Neural cell (in vitro differentiated cells): Measurements from ENCODE around the gene SLC5A9. TPM values are rescaled to one million over a fixed set of nuclear protein-coding genes. Genes with fewer than 3 reads are reported as not detected.

ENCODE experiments used
- H2AFZ ChIP-seq: fragments of 200-600, 300-800 bp; sonication (generic), shearing (Covaris generic); 2 replicates; pipeline ENCODE4 v1.6.0; 2014; ENCODE audit warnings: low read depth, mild to moderate bottlenecking, antibody characterized with exemption, low read length, moderate library complexity
- H3F3A ChIP-seq: fragments of 200-600 bp; shearing (Covaris generic); 2 replicates; pipeline ENCODE4 v1.6.1; 2016; ENCODE audit warnings: mild to moderate bottlenecking, moderate library complexity, mixed read lengths, antibody characterized with exemption, low read length; ENCODE audit not compliant: insufficient read depth, poor library complexity, severe bottlenecking
- H3K27ac ChIP-seq: fragments of 200-600, 300-800 bp; sonication (generic), shearing (Covaris generic); 2 replicates; pipeline ENCODE4 v1.5.1; 2014; ENCODE audit warnings: mild to moderate bottlenecking, low read length, moderate library complexity
- H3K27me3 ChIP-seq: fragments of 300-800, 200-600 bp; sonication (generic), shearing (Covaris generic); 2 replicates; pipeline ENCODE4 v1.6.0; 2014; ENCODE audit warnings: mild to moderate bottlenecking, low read depth, low read length, moderate library complexity; ENCODE audit not compliant: insufficient read depth
- H3K36me3 ChIP-seq: fragments of 300-800, 200-600 bp; sonication (generic), shearing (Covaris generic); 2 replicates; pipeline ENCODE4 v1.5.1; 2014; ENCODE audit warnings: mild to moderate bottlenecking, antibody characterized with exemption, low read length, moderate library complexity; ENCODE audit not compliant: insufficient read depth
- H3K4me2 ChIP-seq: fragments of 300-800, 200-600 bp; sonication (generic), shearing (Covaris generic); 2 replicates; pipeline ENCODE4 v1.6.0; 2014; ENCODE audit warnings: mild to moderate bottlenecking, low read length
- H3K4me3 ChIP-seq: fragments of 300-800, 200-600 bp; sonication (generic), shearing (Covaris generic); 2 replicates; pipeline ENCODE4 v1.5.1; 2014; ENCODE audit warnings: mild to moderate bottlenecking, low read length, moderate library complexity
- H3K79me2 ChIP-seq: fragments of 200-600 bp; shearing (Covaris generic); replicated peaks from 2 replicates; pipeline ENCODE4 v1.6.0; 2014; ENCODE audit warnings: mild to moderate bottlenecking, low read length, moderate library complexity; ENCODE audit not compliant: insufficient read depth
- H3K9ac ChIP-seq: fragments of 300-800, 200-600 bp; sonication (generic), shearing (Covaris generic); 2 replicates; pipeline ENCODE4 v1.6.1; 2016; ENCODE audit warnings: mild to moderate bottlenecking, low read length, mixed read lengths
- H3K9me2 ChIP-seq: fragments of 200-600 bp; shearing (Covaris generic); 2 replicates; pipeline ENCODE4 v1.6.1; 2016; ENCODE audit warnings: mild to moderate bottlenecking, low read length, mixed read lengths; ENCODE audit not compliant: insufficient read depth
- H3K9me3 ChIP-seq: fragments of 200-600, 300-800 bp; sonication (generic), shearing (Covaris generic); 2 replicates; pipeline ENCODE4 v1.6.1; 2016; ENCODE audit warnings: mild to moderate bottlenecking, mixed run types, low read length, moderate library complexity, mixed read lengths
- H4K20me1 ChIP-seq: fragments of 200-600 bp; shearing (Covaris generic); 2 replicates; pipeline ENCODE4 v1.6.1; 2016; ENCODE audit warnings: mild to moderate bottlenecking, mixed run types; ENCODE audit not compliant: insufficient read depth
- EP300 ChIP-seq: fragments of 450-650 bp; conservative IDR thresholded peaks from 2 replicates; pipeline ENCODE4 v1.6.1; 2014; ENCODE audit warnings: antibody characterized with exemption, mild to moderate bottlenecking, moderate library complexity; ENCODE audit not compliant: poor library complexity, severe bottlenecking
- EZH2 ChIP-seq: fragments of 200-600, 300-800 bp; shearing (Covaris generic), sonication (generic); IDR thresholded peaks from 2 replicates; pipeline ENCODE4 v1.6.1; 2014; ENCODE audit warnings: antibody characterized with exemption, low read length, borderline replicate concordance, mild to moderate bottlenecking; ENCODE audit not compliant: insufficient read depth, poor library complexity, severe bottlenecking
- MXI1 ChIP-seq: fragments of 450-650 bp; conservative IDR thresholded peaks from 2 replicates; pipeline ENCODE4 v1.6.1; 2014; ENCODE audit warnings: antibody characterized with exemption, mild to moderate bottlenecking; ENCODE audit not compliant: poor library complexity, severe bottlenecking
- POLR2AphosphoS5 ChIP-seq: IDR thresholded peaks from 2 replicates; pipeline ENCODE4 v1.6.1; 2012
- RAD21 ChIP-seq: fragments of 450-650 bp; conservative IDR thresholded peaks from 2 replicates; pipeline ENCODE4 v1.6.1; 2014; ENCODE audit warnings: antibody characterized with exemption, mild to moderate bottlenecking, moderate library complexity
- REST ChIP-seq: IDR thresholded peaks from 2 replicates; pipeline ENCODE4 v1.6.1; 2012; ENCODE audit warnings: borderline replicate concordance
- SMC3 ChIP-seq: fragments of 450-650 bp; conservative IDR thresholded peaks from 2 replicates; pipeline ENCODE4 v1.6.1; 2014; ENCODE audit warnings: antibody characterized with exemption, mild to moderate bottlenecking, moderate library complexity; ENCODE audit not compliant: poor library complexity
- TAF1 ChIP-seq: IDR thresholded peaks from 2 replicates; pipeline ENCODE4 v1.6.1; 2012; ENCODE audit warnings: low read depth
- polyA plus RNA-seq: library from polyadenylated mRNA; depleted of rRNA; stranded (reverse); fragments of >200 nt; gene quantifications from 2 replicates; pipeline ENCODE4 v1.2.3, GENCODE V29; 2014
- TF ChIP-seq, protein P1 (sequence below): fragments of 450-650 bp; IDR thresholded peaks from 2 replicates; pipeline ENCODE4 v1.5.1; 2014; ENCODE audit warnings: antibody characterized with exemption, mild to moderate bottlenecking, moderate library complexity; ENCODE audit not compliant: poor library complexity, severe bottlenecking

SLC5A9 gene
- polyA plus RNA-seq, 1 donor from 2014 or later = not detected

DNA sequence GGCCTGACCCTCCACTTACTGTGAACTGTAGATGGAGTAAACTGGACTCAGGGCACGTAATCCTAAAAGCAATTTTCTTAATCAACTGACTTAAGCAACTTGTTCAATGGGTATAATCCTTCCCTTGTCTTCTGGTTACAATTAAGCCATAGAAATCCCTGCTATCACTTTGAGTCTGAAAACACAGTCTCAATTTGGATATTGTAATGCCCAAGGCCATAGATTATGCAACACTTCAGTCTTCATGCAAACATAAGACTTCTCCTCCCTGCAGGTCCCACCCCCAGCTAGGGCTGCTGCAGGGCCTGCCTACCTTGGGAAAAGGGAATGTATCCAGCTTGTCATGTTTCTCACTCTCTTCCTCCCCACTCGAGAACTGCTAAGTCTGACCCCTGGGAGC is 6.2 kb upstream of the SLC5A9 start:
- Histone ChIP-seq H3K36me3 (no peaks in the 10 kb centered on the region), H3K27ac (no peak overlapping the region), H3K4me2 (no peak overlapping the region), H3K4me3 (no peak overlapping the region), H4K20me1 (no peaks in the 10 kb centered on the region), H3K79me2 (no peaks in the 10 kb centered on the region), H3K9me2 (no peaks in the 10 kb centered on the region), H3F3A (no peaks in the 10 kb centered on the region), H2AFZ (no peak overlapping the region), H3K27me3 (no peaks in the 10 kb centered on the region), H3K9me3 (no peaks in the 10 kb centered on the region), H3K9ac (no peak overlapping the region)
- no peak for TF ChIP-seq REST

DNA sequence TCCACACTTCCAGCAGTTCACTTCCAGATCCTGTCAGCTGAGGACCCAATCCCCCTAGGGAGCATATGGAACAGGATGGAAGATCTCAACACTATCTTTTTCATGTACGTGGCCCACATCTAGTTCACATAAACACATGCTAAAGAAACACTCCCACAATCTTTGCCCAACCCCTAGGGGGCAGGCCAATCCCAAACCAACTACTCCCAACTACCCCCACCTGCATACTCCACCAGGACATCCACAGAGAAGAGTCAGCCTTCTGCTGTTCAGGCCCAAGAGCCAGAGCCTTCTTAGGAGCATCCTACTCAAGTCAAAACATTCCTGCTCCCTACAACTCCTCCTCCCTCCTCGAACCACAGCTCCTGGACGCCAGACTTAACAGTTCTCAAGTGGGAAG is 5.6 kb upstream of the SLC5A9 start:
- H3K4me3 ChIP-seq = no peak overlapping the region
- no peaks in the 10 kb centered on the region for H3K79me2 ChIP-seq
- no peaks in the 10 kb centered on the region for H3K9me2 ChIP-seq
- no peak overlapping the region for H2AFZ ChIP-seq
- no peaks in the 10 kb centered on the region for H3K9me3 ChIP-seq
- H3K9ac ChIP-seq = no peak overlapping the region
- no peak overlapping the region for H3K27ac ChIP-seq
- H3K27me3 ChIP-seq = no peaks in the 10 kb centered on the region
- TF ChIP-seq MXI1 (no peak), POLR2AphosphoS5 (no peak), REST (no peak), SMC3 (no peak), RAD21 (no peak), TAF1 (no peak), EP300 (no peak), EZH2 (no peak)
- TF ChIP-seq, protein P1, sequence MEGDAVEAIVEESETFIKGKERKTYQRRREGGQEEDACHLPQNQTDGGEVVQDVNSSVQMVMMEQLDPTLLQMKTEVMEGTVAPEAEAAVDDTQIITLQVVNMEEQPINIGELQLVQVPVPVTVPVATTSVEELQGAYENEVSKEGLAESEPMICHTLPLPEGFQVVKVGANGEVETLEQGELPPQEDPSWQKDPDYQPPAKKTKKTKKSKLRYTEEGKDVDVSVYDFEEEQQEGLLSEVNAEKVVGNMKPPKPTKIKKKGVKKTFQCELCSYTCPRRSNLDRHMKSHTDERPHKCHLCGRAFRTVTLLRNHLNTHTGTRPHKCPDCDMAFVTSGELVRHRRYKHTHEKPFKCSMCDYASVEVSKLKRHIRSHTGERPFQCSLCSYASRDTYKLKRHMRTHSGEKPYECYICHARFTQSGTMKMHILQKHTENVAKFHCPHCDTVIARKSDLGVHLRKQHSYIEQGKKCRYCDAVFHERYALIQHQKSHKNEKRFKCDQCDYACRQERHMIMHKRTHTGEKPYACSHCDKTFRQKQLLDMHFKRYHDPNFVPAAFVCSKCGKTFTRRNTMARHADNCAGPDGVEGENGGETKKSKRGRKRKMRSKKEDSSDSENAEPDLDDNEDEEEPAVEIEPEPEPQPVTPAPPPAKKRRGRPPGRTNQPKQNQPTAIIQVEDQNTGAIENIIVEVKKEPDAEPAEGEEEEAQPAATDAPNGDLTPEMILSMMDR = no peak
- no peaks in the 10 kb centered on the region for H3F3A ChIP-seq
- H3K4me2 ChIP-seq = no peak overlapping the region
- no peaks in the 10 kb centered on the region for H4K20me1 ChIP-seq
- H3K36me3 ChIP-seq = no peaks in the 10 kb centered on the region
